Bronchial epithelial cell (primary cell): ENCODE measurements around the gene SEC14L3. TPM values are rescaled to one million over a fixed set of nuclear protein-coding genes. Genes with fewer than 3 reads are reported as not detected.
A peak's percentile ranks its signal among the peaks of the same experiment; 100 is the strongest.

Experiments
- DNase-seq: peaks from one replicate; pipeline ENCODE4 v3.0.0-alpha.2; 2010; ENCODE audit warnings: low read depth
- FAIRE-seq: peaks from 2 replicates; lab custom pipeline; 2011; peaks lifted over from hg19 to GRCh38; lab: Jason Lieb, UNC
- H3K27me3 ChIP-seq: 2 replicates; pipeline ENCODE4 v1.5.1; 2011; ENCODE audit warnings: low read length; ENCODE audit not compliant: control insufficient read depth, insufficient read depth
- H3K36me3 ChIP-seq: 2 replicates; pipeline ENCODE4 v1.5.1; 2011; ENCODE audit warnings: low read length; ENCODE audit not compliant: control insufficient read depth, insufficient read depth
- H3K4me3 ChIP-seq: 2 replicates; pipeline ENCODE4 v1.5.1; 2011; ENCODE audit warnings: mild to moderate bottlenecking, low read depth, low read length, control low read depth
- CTCF ChIP-seq: IDR thresholded peaks from 2 replicates; pipeline ENCODE4 v1.5.1; 2011; ENCODE audit warnings: mild to moderate bottlenecking, moderate library complexity, low read length, control low read depth, inconsistent platforms; ENCODE audit not compliant: insufficient read depth, severe bottlenecking
- total RNA-seq: library from RNA; depleted of rRNA; stranded (reverse); fragments of >200 nt; gene quantifications from 2 replicates; pipeline ENCODE4 v1.2.1, GENCODE V29; 2014

Gene SEC14L3
- total RNA-seq, 1 donor from 2014 or later, result not detected

DNA sequence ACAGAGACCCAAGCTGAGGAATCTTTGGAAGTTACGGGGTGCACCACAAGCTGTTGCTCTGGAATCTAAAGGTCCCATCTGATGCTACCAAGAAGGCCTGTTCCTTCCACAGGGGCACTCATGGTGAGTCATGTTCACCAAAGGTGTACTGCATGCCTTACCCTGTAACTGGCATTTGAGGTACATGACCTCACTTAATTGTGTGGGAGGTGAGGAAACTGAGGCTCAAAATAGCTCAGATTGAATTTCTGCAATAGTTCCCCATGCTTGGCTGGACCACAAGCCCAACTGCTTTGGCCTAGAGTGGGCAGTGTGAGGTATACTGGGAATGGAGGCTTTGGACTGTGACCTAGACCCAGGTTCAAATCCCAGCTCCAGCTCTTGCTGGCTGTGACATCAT, 38.0 kb downstream of the SEC14L3 start:
- FAIRE-seq, result peak; percentile 66
- H3K36me3 ChIP-seq, result no peaks in the 10 kb centered on the region
- no peaks in the 10 kb centered on the region for H3K27me3 ChIP-seq
- TF ChIP-seq CTCF, result no peak
- peak; percentile 52 for DNase-seq
- H3K4me3 ChIP-seq, result no peak overlapping the region

- H3K27me3 ChIP-seq, result no peaks in the 10 kb centered on the region
- TF ChIP-seq CTCF, result no peak
- FAIRE-seq, result peak; percentile 80
- no peak for DNase-seq
- H3K4me3 ChIP-seq, result no peak overlapping the region
- H3K36me3 ChIP-seq, result no peaks in the 10 kb centered on the region
Observed at GRCh38 chr22:30433227-30433626, 38.6 kb downstream of the SEC14L3 start.

DNA sequence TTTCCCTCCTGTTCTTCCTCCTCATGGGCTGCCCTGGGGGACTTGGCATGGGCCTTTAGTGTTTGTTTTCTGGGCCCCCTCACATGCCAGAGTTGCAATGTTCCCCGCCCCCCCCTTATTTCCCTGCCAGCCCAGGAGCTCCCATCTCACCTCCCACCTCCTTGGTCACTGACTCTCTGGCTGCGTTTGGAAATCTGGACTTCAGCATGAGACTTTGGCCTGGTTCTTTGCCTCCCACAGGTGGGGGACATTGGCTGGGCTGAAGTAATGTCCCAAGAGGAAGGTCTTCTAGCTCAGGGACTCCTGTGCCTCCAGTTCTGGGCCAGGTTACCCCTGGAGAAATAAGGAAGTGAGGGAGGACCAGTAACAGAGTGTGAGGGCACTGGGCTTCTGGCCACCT, 39.3 kb downstream of the SEC14L3 start:
- Histone ChIP-seq H3K36me3 (peaks cover 1% of the 10 kb centered on the region), H3K27me3 (no peaks in the 10 kb centered on the region), H3K4me3 (no peak overlapping the region)
- DNase-seq (no peak), FAIRE-seq (no peak)
- no peak for TF ChIP-seq CTCF

DNA sequence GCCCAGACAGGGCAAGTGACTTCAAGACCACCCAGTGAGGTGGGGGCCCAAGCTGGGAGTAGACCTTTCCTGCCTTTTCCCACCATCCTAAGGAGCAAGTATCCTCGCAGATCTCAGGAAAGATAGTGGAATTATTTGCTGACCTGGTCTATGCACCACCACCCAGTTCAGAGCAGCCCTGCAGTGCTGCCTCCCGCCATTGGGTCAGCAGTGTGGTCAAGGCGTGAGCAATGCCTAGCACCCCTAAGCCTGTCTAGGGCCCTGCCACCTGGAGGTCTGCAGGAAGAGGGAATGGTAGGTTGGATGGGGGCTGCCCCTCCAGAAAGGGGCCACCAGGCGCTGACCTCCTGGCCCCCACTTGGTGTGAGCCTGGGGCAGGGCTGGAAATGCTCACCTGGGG, 39.7 kb downstream of the SEC14L3 start:
- DNase-seq, result no peak
- no peak for FAIRE-seq
- H3K27me3 ChIP-seq, result no peaks in the 10 kb centered on the region
- H3K36me3 ChIP-seq, result peaks cover 1% of the 10 kb centered on the region
- no peak for TF ChIP-seq CTCF
- H3K4me3 ChIP-seq, result no peak overlapping the region

- no peak for DNase-seq
- peaks cover 3% of the 10 kb centered on the region for H3K36me3 ChIP-seq
- FAIRE-seq, result no peak
- H3K27me3 ChIP-seq, result no peaks in the 10 kb centered on the region
- no peak for TF ChIP-seq CTCF
- H3K4me3 ChIP-seq, result no peak overlapping the region
Observed at GRCh38 chr22:30430933-30431332, 40.9 kb downstream of the SEC14L3 start.

- no peak for TF ChIP-seq CTCF
- H3K27me3 ChIP-seq, result no peaks in the 10 kb centered on the region
- no peak for FAIRE-seq
- H3K4me3 ChIP-seq, result no peak overlapping the region
- DNase-seq, result no peak
- H3K36me3 ChIP-seq, result peaks cover 3% of the 10 kb centered on the region
Observed at GRCh38 chr22:30429887-30430286, 41.9 kb downstream of the SEC14L3 start.
